HG02840 (cell line): ENCODE measurements around the gene OR10H2.
"Not testable (repeated sequence)": the region's sequence is repeated elsewhere in the genome, so short reads cannot be mapped to it uniquely, and the experiment has no call there.

Experiments used
- ATAC-seq: cut with Tn5 transposase; IDR thresholded peaks from one replicate; pipeline ENCODE4 v1.9.1; 2021; ENCODE audit warnings: mild to moderate bottlenecking, moderate library complexity, moderate number of reproducible peaks; ENCODE audit not compliant: unreplicated experiment, low FRiP score

Gene OR10H2

GRCh38 chr19:15759962-15760565 is 32.2 kb downstream of the OR10H2 start:
- no peak for ATAC-seq

GRCh38 chr19:15769586-15769985 is 41.8 kb downstream of the OR10H2 start:
- ATAC-seq, result no peak

GRCh38 chr19:15774159-15774558 is 46.3 kb downstream of the OR10H2 start:
- ATAC-seq, result not testable (repeated sequence)

GRCh38 chr19:15775249-15775648 is 47.4 kb downstream of the OR10H2 start:
- ATAC-seq, result no peak

- no peak for ATAC-seq
Observed at GRCh38 chr19:15776264-15776663, 48.4 kb downstream of the OR10H2 start.

- ATAC-seq, result no peak
Observed at GRCh38 chr19:15776991-15777970, 49.5 kb downstream of the OR10H2 start.
